Left ventricle myocardium inferior (tissue), 1 donor: ENCODE results near the gene PRDM16. TPM values are rescaled to one million over a fixed set of nuclear protein-coding genes. Genes with fewer than 3 reads are reported as not detected.

Experiments used
- DNase-seq: peaks from one replicate; pipeline ENCODE4 v3.0.0-alpha.2; 2020
- H3K27ac ChIP-seq: fragments of 200-600 bp; replicated peaks from 2 replicates; pipeline ENCODE4 v1.8.0; 2021
- H3K27me3 ChIP-seq: fragments of 200-600 bp; 2 replicates; pipeline ENCODE4 v1.8.0; 2021; ENCODE audit warnings: low read depth
- H3K36me3 ChIP-seq: fragments of 200-600 bp; 2 replicates; pipeline ENCODE4 v1.8.0; 2021
- H3K4me1 ChIP-seq: fragments of 200-600 bp; 2 replicates; pipeline ENCODE4 v1.8.0; 2021
- H3K4me3 ChIP-seq: fragments of 200-600 bp; 2 replicates; pipeline ENCODE4 v1.8.0; 2021; ENCODE audit warnings: mild to moderate bottlenecking, moderate library complexity
- H3K9me3 ChIP-seq: fragments of 200-600 bp; replicated peaks from 2 replicates; pipeline ENCODE4 v1.8.0; 2021
- intact Hi-C: fragments of 100-400 bp; cut with micrococcal nuclease; formaldehyde crosslinking; loops from one replicate; pipeline ENCODE4 v1.11.0; 2022
- total RNA-seq: library from RNA; stranded (reverse); fragmentation: NEBNext Ultra II Directional; extraction: Animal tissue kit (Norgen Biotek cat#: 25700); gene quantifications from one replicate; pipeline ENCODE4 v1.2.1, GENCODE V29; 2021
- TF ChIP-seq, protein P1 (sequence below): fragments of 200-600 bp; IDR thresholded peaks from 2 replicates; pipeline ENCODE4 v1.8.0; 2021; ENCODE audit warnings: antibody characterized with exemption, mild to moderate bottlenecking, borderline replicate concordance
- donor health status: DM: no; HTN: yes; CAD: no; lungs with severe emphysema.

PRDM16 gene
- total RNA-seq, 1 donor from 2014 or later: 16.6 TPM

DNA sequence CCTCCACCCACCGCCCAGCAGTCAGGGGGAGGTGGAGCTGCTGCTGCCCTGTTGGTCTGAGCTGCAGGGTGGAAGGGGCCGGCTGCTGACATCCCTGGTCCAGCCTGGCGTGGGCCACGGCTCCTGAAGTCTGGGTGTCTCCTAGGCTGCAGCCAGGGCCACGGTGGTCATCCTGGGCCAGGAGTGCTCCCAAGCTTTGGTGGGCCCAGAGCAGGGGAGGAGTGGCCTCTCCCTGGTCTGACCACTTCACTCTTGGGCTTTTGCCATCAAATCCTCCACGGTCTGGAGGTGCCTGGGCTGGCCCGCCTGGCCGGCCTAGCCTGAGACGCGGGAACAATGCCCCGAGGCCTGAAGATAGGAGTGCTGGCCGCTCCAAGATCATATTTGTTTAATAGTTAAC lies 5.8 kb downstream of the PRDM16 start:
- Histone ChIP-seq H3K4me1 (peaks cover 84% of the 10 kb centered on the region), H3K27ac (peak overlapping the region; percentile 96), H3K36me3 (no peaks in the 10 kb centered on the region), H3K9me3 (no peaks in the 10 kb centered on the region), H3K27me3 (peaks cover 79% of the 10 kb centered on the region), H3K4me3 (peak overlapping the region; percentile 87)
- DNase-seq: no peak
- TF ChIP-seq, protein P1, sequence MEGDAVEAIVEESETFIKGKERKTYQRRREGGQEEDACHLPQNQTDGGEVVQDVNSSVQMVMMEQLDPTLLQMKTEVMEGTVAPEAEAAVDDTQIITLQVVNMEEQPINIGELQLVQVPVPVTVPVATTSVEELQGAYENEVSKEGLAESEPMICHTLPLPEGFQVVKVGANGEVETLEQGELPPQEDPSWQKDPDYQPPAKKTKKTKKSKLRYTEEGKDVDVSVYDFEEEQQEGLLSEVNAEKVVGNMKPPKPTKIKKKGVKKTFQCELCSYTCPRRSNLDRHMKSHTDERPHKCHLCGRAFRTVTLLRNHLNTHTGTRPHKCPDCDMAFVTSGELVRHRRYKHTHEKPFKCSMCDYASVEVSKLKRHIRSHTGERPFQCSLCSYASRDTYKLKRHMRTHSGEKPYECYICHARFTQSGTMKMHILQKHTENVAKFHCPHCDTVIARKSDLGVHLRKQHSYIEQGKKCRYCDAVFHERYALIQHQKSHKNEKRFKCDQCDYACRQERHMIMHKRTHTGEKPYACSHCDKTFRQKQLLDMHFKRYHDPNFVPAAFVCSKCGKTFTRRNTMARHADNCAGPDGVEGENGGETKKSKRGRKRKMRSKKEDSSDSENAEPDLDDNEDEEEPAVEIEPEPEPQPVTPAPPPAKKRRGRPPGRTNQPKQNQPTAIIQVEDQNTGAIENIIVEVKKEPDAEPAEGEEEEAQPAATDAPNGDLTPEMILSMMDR: no peak
- intact Hi-C loops: no loop called here

DNA sequence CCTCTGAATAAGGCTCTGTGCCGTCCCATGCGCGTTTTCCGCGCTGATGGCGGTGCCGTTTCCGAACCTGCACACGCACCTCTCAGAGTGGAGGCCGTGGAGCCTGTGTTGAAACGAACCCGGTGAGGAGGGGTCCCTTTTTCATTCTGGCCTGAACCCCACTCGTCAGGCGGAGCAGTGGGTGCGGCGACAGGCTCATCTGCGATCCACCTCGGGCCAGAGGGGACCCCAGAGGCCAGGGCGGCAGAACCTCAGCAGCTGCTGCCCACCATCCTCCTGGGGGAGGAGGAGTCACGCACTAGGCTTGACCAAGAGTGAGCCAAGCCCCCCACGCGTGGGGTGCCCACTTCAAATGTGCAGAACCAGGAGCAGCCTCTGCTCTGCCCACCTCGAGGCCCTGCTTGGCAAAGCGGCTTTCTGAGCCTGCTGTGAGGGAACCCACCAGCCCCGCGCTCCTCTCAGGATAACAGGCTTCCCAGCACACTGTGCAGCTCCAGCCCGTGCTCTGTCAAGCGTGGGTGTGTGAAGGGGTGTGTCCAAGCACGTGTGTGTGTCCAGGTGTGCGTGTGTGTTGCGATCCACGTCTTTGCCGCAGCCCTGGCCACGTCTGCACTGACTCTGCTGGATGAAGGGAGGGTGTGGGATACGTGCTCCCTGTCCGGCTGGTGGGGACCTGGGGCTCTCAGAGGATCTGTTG lies 6.8 kb downstream of the PRDM16 start:
- peaks cover 73% of the 10 kb centered on the region for H3K27me3 ChIP-seq
- H3K36me3 ChIP-seq: no peaks in the 10 kb centered on the region
- H3K4me3 ChIP-seq: no peak overlapping the region
- no peaks in the 10 kb centered on the region for H3K9me3 ChIP-seq
- DNase-seq: no peak
- H3K4me1 ChIP-seq: peaks cover 83% of the 10 kb centered on the region
- intact Hi-C loops: no loop called here
- peak overlapping the region; percentile 78 for H3K27ac ChIP-seq
- TF ChIP-seq, protein P1: no peak

DNA sequence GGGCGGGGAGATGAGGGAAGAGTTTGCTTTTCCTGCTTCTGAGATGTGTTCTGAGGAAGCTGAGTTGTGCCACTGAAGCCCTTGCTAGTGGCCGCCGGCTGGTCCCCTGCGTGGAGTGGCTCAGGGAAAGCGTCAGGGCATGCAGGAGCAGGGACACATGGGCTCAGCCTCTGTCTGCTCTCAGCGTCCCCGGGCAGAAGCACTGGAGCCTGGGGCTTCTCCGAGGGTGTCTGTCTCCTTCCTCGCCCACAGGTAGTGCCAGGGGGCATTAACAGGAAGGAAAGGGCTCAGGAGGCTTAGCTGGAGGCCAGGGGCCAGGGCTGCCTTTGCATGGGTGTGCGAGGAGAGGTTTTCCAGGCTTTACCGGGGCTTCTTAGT lies 7.3 kb downstream of the PRDM16 start:
- DNase-seq: no peak
- Histone ChIP-seq H3K27me3 (peaks cover 68% of the 10 kb centered on the region), H3K27ac (peak overlapping the region; percentile 78), H3K4me3 (no peak overlapping the region), H3K9me3 (no peaks in the 10 kb centered on the region), H3K36me3 (no peaks in the 10 kb centered on the region), H3K4me1 (peaks cover 79% of the 10 kb centered on the region)
- intact Hi-C loops: no loop called here
- TF ChIP-seq, protein P1: no peak

DNA sequence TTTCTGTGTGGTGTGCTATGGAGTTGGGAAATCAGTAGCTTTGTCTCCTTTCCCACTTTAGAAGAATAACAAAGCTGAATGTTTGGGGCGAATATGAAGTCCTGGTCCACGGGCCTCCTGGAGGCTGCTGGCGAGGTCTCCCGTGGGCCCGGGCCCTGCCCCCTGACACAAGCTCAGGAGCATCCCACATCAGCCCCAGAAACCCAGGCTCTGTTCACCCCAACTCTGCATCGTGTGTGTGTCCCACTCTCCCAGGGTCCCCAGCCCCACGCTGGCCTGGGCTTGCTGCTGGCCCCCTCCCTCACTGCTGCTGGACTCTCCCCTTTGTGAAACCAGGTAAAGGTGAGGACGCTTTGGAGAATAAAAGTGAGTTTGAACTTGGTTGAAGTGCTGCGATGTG lies 8.1 kb downstream of the PRDM16 start:
- intact Hi-C loops: no loop called here
- Histone ChIP-seq H3K36me3 (no peaks in the 10 kb centered on the region), H3K4me1 (peaks cover 83% of the 10 kb centered on the region), H3K9me3 (no peaks in the 10 kb centered on the region), H3K27ac (peak overlapping the region; percentile 78), H3K27me3 (peaks cover 60% of the 10 kb centered on the region), H3K4me3 (no peak overlapping the region)
- DNase-seq: no peak
- TF ChIP-seq, protein P1: no peak

DNA sequence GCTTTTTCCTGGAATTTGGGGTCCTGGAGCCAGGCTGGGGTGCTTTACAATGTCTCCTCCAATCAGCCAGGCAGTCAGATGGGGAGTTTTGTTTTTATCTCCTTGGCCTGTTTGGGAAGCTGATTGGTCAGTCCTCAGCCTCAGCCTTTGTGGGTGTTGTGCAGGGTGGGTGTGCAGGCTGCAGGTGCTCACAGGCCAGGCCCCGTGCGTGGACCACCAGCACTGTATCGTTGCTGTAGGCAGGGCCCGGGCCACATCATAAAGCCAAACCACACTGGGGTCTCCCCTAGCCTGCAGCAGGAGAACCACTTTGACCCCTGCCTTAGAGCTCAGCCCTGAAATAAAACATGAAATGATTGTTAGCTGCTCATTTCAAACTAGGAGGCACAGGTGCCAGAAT lies 8.6 kb downstream of the PRDM16 start:
- peaks cover 56% of the 10 kb centered on the region for H3K27me3 ChIP-seq
- intact Hi-C loops: no loop called here
- H3K4me1 ChIP-seq: peaks cover 87% of the 10 kb centered on the region

More for the DNA sequence above, 8.6 kb downstream of the PRDM16 start:
- Histone ChIP-seq H3K36me3 (no peaks in the 10 kb centered on the region), H3K27ac (peak overlapping the region; percentile 78), H3K4me3 (peak overlapping the region; percentile 38), H3K9me3 (no peaks in the 10 kb centered on the region)
- no peak for DNase-seq
- TF ChIP-seq, protein P1: no peak
